IMR-90 (cell line): ENCODE results near the gene SART1. TPM values are rescaled to one million over a fixed set of nuclear protein-coding genes. Genes with fewer than 3 reads are reported as not detected.
A peak's percentile ranks its signal among the peaks of the same experiment; 100 is the strongest.

Source experiments
- ATAC-seq: fragments of 200-7000 bp; cut with Tn5 transposase; 2 replicates; pipeline ENCODE4 v1.9.1; 2020; ENCODE audit warnings: low read depth, mild to moderate bottlenecking, moderate library complexity
- BruUV-seq: library from RNA; stranded (reverse); fragments of 400-500 nt; replicated peaks from 2 replicates; lab custom pipeline; 2021; lab: Mats Ljungman, UMichigan
- CTCF ChIA-PET: fragments of 300-600 bp; formaldehyde crosslinking; extraction: SDS; loops from one replicate; lab custom pipeline; 2021; ENCODE audit warnings: antibody characterized with exemption; lab: Yijun Ruan, JAX
- POLR2A ChIA-PET: fragments of 300-600 bp; sonication (Branson Sonifier 250); formaldehyde crosslinking; loops from one replicate; lab custom pipeline; 2022; ENCODE audit warnings: antibody characterized with exemption; ENCODE audit not compliant: unreplicated experiment; lab: Charles Lee
- DNase-seq: peaks from one replicate; pipeline ENCODE4 v3.0.0; 2013
- H2AFZ ChIP-seq: replicated peaks from 2 replicates; pipeline ENCODE3; 2013; ENCODE audit warnings: low read length, mild to moderate bottlenecking; ENCODE audit not compliant: poor library complexity
- H2AK5ac ChIP-seq: 2 replicates; pipeline ENCODE4 v1.6.1; 2013; ENCODE audit warnings: low read depth, low read length, inconsistent platforms
- H2AK9ac ChIP-seq: replicated peaks from 2 replicates; pipeline ENCODE3; 2013; ENCODE audit warnings: mild to moderate bottlenecking, low read depth, low read length, moderate library complexity; ENCODE audit not compliant: poor library complexity
- H2BK120ac ChIP-seq: 2 replicates; pipeline ENCODE4 v1.6.1; 2013; ENCODE audit warnings: low read depth, low read length, inconsistent platforms
- H2BK15ac ChIP-seq: 3 replicates; pipeline ENCODE4 v1.6.1; 2013; ENCODE audit warnings: low read depth, low read length, inconsistent platforms
- H2BK20ac ChIP-seq: 2 replicates; pipeline ENCODE4 v1.6.1; 2013; ENCODE audit warnings: low read depth, mild to moderate bottlenecking, inconsistent platforms, low read length, moderate library complexity
- H2BK5ac ChIP-seq: 2 replicates; pipeline ENCODE4 v1.6.1; 2013; ENCODE audit warnings: mild to moderate bottlenecking, low read depth, low read length, inconsistent platforms; ENCODE audit not compliant: poor library complexity, severe bottlenecking
- H3K14ac ChIP-seq: replicated peaks from 2 replicates; pipeline ENCODE4 v1.6.1; 2013; ENCODE audit warnings: low read depth, low read length, inconsistent platforms
- H3K18ac ChIP-seq: 2 replicates; pipeline ENCODE4 v1.6.1; 2013; ENCODE audit warnings: low read depth, low read length, control low read depth
- H3K23ac ChIP-seq: 2 replicates; pipeline ENCODE4 v1.6.1; 2013; ENCODE audit warnings: low read depth, low read length, inconsistent platforms
- H3K27ac ChIP-seq: 2 replicates; pipeline ENCODE4 v1.5.1; 2013; ENCODE audit warnings: mild to moderate bottlenecking, control low read depth, low read length; ENCODE audit not compliant: insufficient read depth
- H3K27me3 ChIP-seq: 2 replicates; pipeline ENCODE4 v1.6.1; 2013; ENCODE audit warnings: low read length; ENCODE audit not compliant: control insufficient read depth, insufficient read depth
- H3K36me3 ChIP-seq: 2 replicates; pipeline ENCODE4 v1.6.1; 2013; ENCODE audit warnings: low read length, mixed read lengths; ENCODE audit not compliant: control insufficient read depth, insufficient read depth
- H3K4ac ChIP-seq: 2 replicates; pipeline ENCODE4 v1.6.1; 2013; ENCODE audit warnings: low read depth, low read length, inconsistent platforms
- H3K4me1 ChIP-seq: 2 replicates; pipeline ENCODE4 v1.6.1; 2013; ENCODE audit warnings: low read length, mixed read lengths; ENCODE audit not compliant: control insufficient read depth, insufficient read depth
- H3K4me2 ChIP-seq: 2 replicates; pipeline ENCODE4 v1.6.1; 2013; ENCODE audit warnings: low read depth, mild to moderate bottlenecking, control low read depth, low read length, moderate library complexity
- H3K4me3 ChIP-seq: 2 replicates; pipeline ENCODE4 v1.5.1; 2013; ENCODE audit warnings: low read depth, mild to moderate bottlenecking, control low read depth, low read length, moderate library complexity; ENCODE audit not compliant: insufficient read depth
- H3K56ac ChIP-seq: 2 replicates; pipeline ENCODE4 v1.6.1; 2013; ENCODE audit warnings: low read length, inconsistent platforms; ENCODE audit not compliant: insufficient read depth; ENCODE audit errors: extremely low read depth
- H3K79me1 ChIP-seq, 2 experiments: 2 replicates each; pipeline ENCODE4 v1.6.1; 2013; ENCODE audit warnings: low read length in 2 of 2, inconsistent platforms in 1 of 2, low read depth in 1 of 2
- H3K9ac ChIP-seq: 2 replicates; pipeline ENCODE4 v1.6.1; 2013; ENCODE audit warnings: low read depth, low read length, control low read depth
- H3K9me1 ChIP-seq: 2 replicates; pipeline ENCODE4 v1.6.1; 2013; ENCODE audit warnings: low read length, inconsistent platforms; ENCODE audit not compliant: insufficient read depth
- H3K9me3 ChIP-seq: 2 replicates; pipeline ENCODE4 v1.6.1; 2013; ENCODE audit warnings: low read length; ENCODE audit not compliant: control insufficient read depth, insufficient read depth
- H4K20me1 ChIP-seq: 2 replicates; pipeline ENCODE4 v1.6.1; 2013; ENCODE audit warnings: low read length, inconsistent platforms; ENCODE audit not compliant: insufficient read depth
- H4K5ac ChIP-seq: 2 replicates; pipeline ENCODE4 v1.6.1; 2013; ENCODE audit warnings: mild to moderate bottlenecking, low read depth, low read length, control low read depth
- H4K8ac ChIP-seq, 2 experiments: 2 replicates each; pipeline ENCODE4 v1.6.1; 2013; ENCODE audit warnings: low read depth in 2 of 2, low read length in 2 of 2, control low read depth in 1 of 2, inconsistent platforms in 1 of 2
- H4K91ac ChIP-seq: 2 replicates; pipeline ENCODE4 v1.6.1; 2013; ENCODE audit warnings: low read depth, low read length, inconsistent platforms; ENCODE audit not compliant: insufficient read depth
- FOS ChIP-seq: fragments of 150-350 bp; IDR thresholded peaks from 2 replicates; pipeline ENCODE4 v1.6.1; 2016; ENCODE audit warnings: low read depth, low read length
- MAFK ChIP-seq: IDR thresholded peaks from 2 replicates; pipeline ENCODE4 v1.6.1; 2012; ENCODE audit warnings: low read depth, low read length, improper control_type of control experiment
- RAD21 ChIP-seq: IDR thresholded peaks from 2 replicates; pipeline ENCODE4 v1.6.1; 2012; ENCODE audit warnings: low read length, improper control_type of control experiment
- WGBS, 2 experiments: methylation state at CpG; one replicate each; pipeline versions ENCODE4 v1.1.5 to v1.1.7; 2013; ENCODE audit warnings: missing lambda C conversion rate in 2 of 2; ENCODE audit not compliant: insufficient read length in 1 of 2; ENCODE audit errors: extremely low coverage in 2 of 2; 5-methylcytosine and 5-hydroxymethylcytosine counted together
- dilution Hi-C: fragments of 300-500 bp; cut with HindIII; formaldehyde crosslinking; loops from one replicate; pipeline ENCODE4 v1.14.3; 2018; ENCODE audit warnings: low sequenced_read_pairs; ENCODE audit not compliant: unreplicated experiment
- in situ Hi-C: fragments of 300-500 bp; cut with MboI; formaldehyde crosslinking; loops from 3 replicates; pipeline ENCODE4 v1.14.3; 2019; ENCODE audit warnings: low sequenced_read_pairs, inconsistent platforms, mixed read lengths
- intact Hi-C: fragments of 100-400 bp; cut with micrococcal nuclease; formaldehyde crosslinking; loops from 2 replicates; pipeline ENCODE4 v1.10.0; 2022
- polyA plus RNA-seq, 3 experiments: library from polyadenylated mRNA; depleted of rRNA; stranded (reverse); fragments of >200 nt; gene quantifications; 2 replicates each; pipeline ENCODE4 v1.2.3, GENCODE V29; 2012; ENCODE audit warnings: low replicate concordance in 1 of 3
- total RNA-seq: library from RNA; depleted of rRNA; stranded (reverse); fragments of >200 nt; gene quantifications from 2 replicates; pipeline ENCODE4 v1.2.3, GENCODE V29; 2012

SART1 gene
- total and polyA plus RNA-seq, 2 of the 4 experiments (the other 2 are of a cell fraction): 25.5 to 43.5 TPM

DNA sequence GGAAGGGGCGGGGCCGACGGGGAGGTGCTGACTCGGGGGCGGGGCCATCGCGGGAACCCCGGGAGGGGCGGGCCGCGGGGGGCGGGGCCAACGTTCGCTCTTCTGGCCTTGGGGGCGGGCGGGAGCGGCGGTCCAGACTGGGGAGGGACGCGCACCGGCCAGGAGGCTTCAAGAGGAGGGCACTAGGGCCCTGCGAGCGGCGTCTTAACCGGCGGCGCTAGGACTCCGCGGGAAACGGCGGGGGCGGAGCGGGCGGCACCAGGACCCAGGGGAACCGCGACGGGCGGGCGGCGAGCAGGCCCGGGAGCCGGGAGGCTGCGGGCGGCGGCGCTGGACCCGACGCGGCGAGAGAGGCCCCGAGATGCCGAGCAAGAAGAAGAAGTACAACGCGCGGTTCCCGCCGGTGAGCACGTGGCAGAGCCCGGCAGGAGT is 42.4 kb upstream of the SART1 start, which contains the start of gene DRAP1 (continued):
- TF ChIP-seq FOS: peak; percentile 42; the same call in 1 of the 2 replicates

DNA sequence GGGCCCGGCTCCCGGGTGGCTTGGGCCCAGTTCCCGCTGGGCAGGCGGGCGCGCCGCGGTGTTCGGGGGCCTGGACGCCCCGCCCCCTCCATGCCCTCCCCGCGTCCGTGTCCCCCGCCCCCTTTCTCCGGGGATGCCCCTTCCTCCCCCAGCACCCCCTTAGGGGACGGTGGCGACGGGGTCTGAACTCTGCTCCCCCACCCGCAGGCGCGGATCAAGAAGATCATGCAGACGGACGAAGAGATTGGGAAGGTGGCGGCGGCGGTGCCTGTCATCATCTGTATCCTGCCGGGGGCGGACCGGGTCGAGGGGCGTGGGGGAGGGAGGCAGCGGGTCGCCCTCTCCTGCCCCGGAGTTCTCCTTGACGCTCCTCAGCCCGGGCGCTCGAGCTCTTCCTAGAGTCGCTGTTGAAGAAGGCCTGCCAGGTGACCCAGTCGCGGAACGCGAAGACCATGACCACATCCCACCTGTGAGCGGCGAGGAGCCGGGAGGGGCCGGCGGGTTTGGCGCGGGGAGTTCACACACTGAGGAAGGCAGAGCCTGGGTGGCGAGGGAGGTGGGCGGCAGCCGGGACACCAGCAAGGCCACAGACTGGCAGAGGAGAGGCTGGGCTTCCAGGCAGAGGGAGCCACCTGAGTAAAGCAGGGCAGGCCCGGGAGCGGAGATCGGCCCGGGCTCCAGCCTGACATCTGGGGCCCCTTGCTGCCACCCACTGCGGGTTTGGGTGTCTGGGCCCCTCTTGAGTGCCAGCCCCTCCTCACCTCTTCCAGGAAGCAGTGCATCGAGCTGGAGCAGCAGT is 41.8 kb upstream of the SART1 start:
- dilution Hi-C loops (no loop called here), intact Hi-C loops (loop anchor here (5.0 kb wide), 1 partner anchor 43 kb away; the partner anchor contains the start of gene SART1), in situ Hi-C loops (no loop called here)
- Histone ChIP-seq H3K36me3 (peaks cover 37% of the 10 kb centered on the region), H3K4me2 (peak overlapping the region; percentile 84), H3K9ac (peak overlapping the region; percentile 78), H3K27me3 (no peaks in the 10 kb centered on the region), H3K18ac (no peak overlapping the region), H3K27ac (peak overlapping the region; percentile 93), H3K9me1 (peaks cover 23% of the 10 kb centered on the region), H2AFZ (peak overlapping the region; percentile 94), H3K56ac (peak overlapping the region; percentile 55), H2AK9ac (peak overlapping the region; percentile 98), H2BK20ac (no peak overlapping the region), H3K9me3 (no peaks in the 10 kb centered on the region), H3K4me3 (peak overlapping the region; percentile 91), H3K4me1 (peaks cover 38% of the 10 kb centered on the region), H4K20me1 (peaks cover 11% of the 10 kb centered on the region), H3K14ac (peak overlapping the region; percentile 70), H4K91ac (peak overlapping the region; percentile 51), H2BK15ac (no peak overlapping the region; the same call in 2 of the 3 replicates), H3K79me1 (peaks cover 15 to 51% of the 10 kb centered on the region in 2 experiments), H2BK120ac (peak overlapping the region; percentile 58; the same call in 1 of the 2 replicates), H2AK5ac (peak overlapping the region; percentile 66), H3K4ac (peak overlapping the region; percentile 73), H3K23ac (peak overlapping the region; percentile 62; the same call in 1 of the 2 replicates), H4K5ac (no peak overlapping the region), H4K8ac (peak overlapping the region in 1 of 2 experiments; percentile 57; a peak in 1 of 4 replicates), H2BK5ac (peak overlapping the region; percentile 85)
- TF ChIP-seq RAD21 (0 out of 2 replicates have a peak, but pooled peaks have one; percentile 1), MAFK (no peak)
- peak; percentile 21 for ATAC-seq
- BruUV-seq: TSS peak; percentile 76
- no peak for DNase-seq
- WGBS, 2 experiments: 1% methylated on average over 19 of the region's 60 CpGs; no CpG with 5 or more reads in 1 of the 2 experiments
- ChIA-PET CTCF (no interaction called here), POLR2A (no interaction called here)
